MM.1S (cell line): Measurements from ENCODE around the gene LRRC27.

Source experiments
- CTCF ChIP-seq: fragments of 300-600 bp; sonication (generic); IDR thresholded peaks from 2 replicates; pipeline ENCODE4 v1.5.1; 2016; ENCODE audit warnings: antibody characterized with exemption, low read length, mixed read lengths
- EZH2 ChIP-seq: fragments of 300-600 bp; sonication (generic); optimal IDR thresholded peaks from 2 replicates; pipeline ENCODE3; 2017; ENCODE audit warnings: low read depth, mild to moderate bottlenecking, antibody characterized with exemption, low read length, mixed read lengths
- EZH2phosphoT487 ChIP-seq: fragments of 300-600 bp; sonication (generic); IDR thresholded peaks from 2 replicates; pipeline ENCODE4 v1.6.1; 2018; ENCODE audit warnings: antibody characterized with exemption, low read length

- TF ChIP-seq CTCF (no peak), EZH2 (no peak), EZH2phosphoT487 (no peak)
Measured at GRCh38 chr10:132398566-132398991, 66.6 kb downstream of the LRRC27 start.
